PC-9 (cell line): ENCODE results near the gene GALNT14. TPM values are rescaled to one million over a fixed set of nuclear protein-coding genes. Genes with fewer than 3 reads are reported as not detected.

ENCODE experiments used
- BruUV-seq: library from RNA; stranded (reverse); fragments of 400-500 nt; replicated peaks from 2 replicates; lab custom pipeline; 2021; lab: Mats Ljungman, UMichigan
- CTCF ChIA-PET: fragments of 300-600 bp; sonication (Branson Sonifier 250); formaldehyde crosslinking; loops from one replicate; lab custom pipeline; 2022; ENCODE audit warnings: antibody characterized with exemption; lab: Charles Lee
- POLR2A ChIA-PET: fragments of 300-600 bp; sonication (Branson Sonifier 250); formaldehyde crosslinking; loops from one replicate; lab custom pipeline; 2022; ENCODE audit warnings: antibody characterized with exemption; ENCODE audit not compliant: unreplicated experiment; lab: Charles Lee
- DNase-seq, 2 experiments: peaks; one replicate each; pipeline versions ENCODE4 v3.0.0 to v3.0.0-alpha.2; 2015 to 2022; ENCODE audit warnings: mixed read lengths in 1 of 2
- H2AFZ ChIP-seq: fragments of 200-600 bp; sonication (generic); 2 replicates; pipeline ENCODE4 v1.8.1; 2017; ENCODE audit warnings: antibody characterized with exemption
- H3F3A ChIP-seq: fragments of 200-600 bp; sonication (generic); 2 replicates; pipeline ENCODE4 v1.8.1; 2017; ENCODE audit warnings: antibody characterized with exemption, mild to moderate bottlenecking, low read depth; ENCODE audit not compliant: insufficient read depth
- H3K27ac ChIP-seq: fragments of 200-600 bp; sonication (generic); 2 replicates; pipeline ENCODE4 v1.6.1; 2016; ENCODE audit warnings: mixed run types
- H3K27me3 ChIP-seq: fragments of 200-600 bp; sonication (generic); 2 replicates; pipeline ENCODE4 v1.6.1; 2016; ENCODE audit warnings: low read depth, mixed run types; ENCODE audit not compliant: insufficient read depth
- H3K36me3 ChIP-seq: fragments of 200-600 bp; sonication (generic); 2 replicates; pipeline ENCODE4 v1.6.1; 2016; ENCODE audit warnings: low read depth, mixed run types
- H3K4me1 ChIP-seq: fragments of 200-600 bp; sonication (generic); replicated peaks from 2 replicates; pipeline ENCODE4 v1.6.1; 2016; ENCODE audit warnings: mixed run types; ENCODE audit not compliant: insufficient read depth
- H3K4me2 ChIP-seq: fragments of 200-600 bp; sonication (generic); 2 replicates; pipeline ENCODE4 v1.6.1; 2017; ENCODE audit warnings: mixed run types
- H3K4me3 ChIP-seq: fragments of 200-600 bp; sonication (generic); 2 replicates; pipeline ENCODE4 v1.6.1; 2016; ENCODE audit warnings: mixed run types
- H3K79me2 ChIP-seq: fragments of 200-600 bp; sonication (generic); 2 replicates; pipeline ENCODE4 v1.6.1; 2017; ENCODE audit warnings: low read depth, mixed run types
- H3K9me2 ChIP-seq: fragments of 200-600 bp; sonication (generic); 2 replicates; pipeline ENCODE4 v1.8.1; 2017; ENCODE audit warnings: mild to moderate bottlenecking; ENCODE audit not compliant: insufficient read depth
- H3K9me3 ChIP-seq: fragments of 200-600 bp; sonication (generic); 2 replicates; pipeline ENCODE4 v1.8.1; 2016; ENCODE audit warnings: low read depth; ENCODE audit not compliant: insufficient read depth
- H4K20me1 ChIP-seq: fragments of 200-600 bp; sonication (generic); 2 replicates; pipeline ENCODE4 v1.8.1; 2017; ENCODE audit not compliant: insufficient read depth
- EZH2 ChIP-seq: fragments of 200-600 bp; sonication (generic); IDR thresholded peaks from 2 replicates; pipeline ENCODE4 v1.8.0; 2017; ENCODE audit warnings: antibody characterized with exemption, low read depth
- intact Hi-C: fragments of 100-400 bp; cut with micrococcal nuclease; formaldehyde crosslinking; loops from one replicate; pipeline ENCODE4 v1.10.0; 2022; ENCODE audit not compliant: unreplicated experiment
- total RNA-seq: library from RNA; stranded (reverse); gene quantifications from 2 replicates; pipeline ENCODE4 v1.2.3, GENCODE V29; 2021
- TF ChIP-seq, protein P1 (sequence below): fragments of 200-600 bp; sonication (generic); conservative IDR thresholded peaks from 2 replicates; pipeline ENCODE4 v1.6.1; 2017; ENCODE audit warnings: mixed run types, antibody characterized with exemption, mild to moderate bottlenecking, moderate library complexity

Gene GALNT14
- total RNA-seq, 1 experiment from 2014 or later: 3.1 TPM

DNA sequence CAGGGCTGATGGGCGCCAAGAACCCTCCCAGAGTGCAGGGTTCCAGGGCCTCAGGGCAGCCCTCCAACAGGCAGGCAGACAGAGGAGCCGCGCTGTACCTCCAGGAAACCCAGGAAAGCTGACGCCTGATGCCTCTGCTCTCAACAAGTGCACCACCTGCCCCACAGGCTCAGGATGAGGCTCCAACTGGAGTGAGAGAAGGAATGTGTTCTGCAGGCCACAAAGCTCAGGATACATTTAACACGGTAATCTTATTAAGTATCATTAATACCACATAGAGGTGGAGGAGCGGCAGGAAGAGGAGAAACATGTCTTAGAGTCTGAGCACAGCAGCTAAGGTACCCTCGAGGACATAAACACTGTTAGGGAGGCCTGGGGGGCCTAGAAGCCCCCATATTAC lies 175.1 kb downstream of the GALNT14 start:
- Histone ChIP-seq H3K79me2 (no peaks in the 10 kb centered on the region), H3K9me2 (no peaks in the 10 kb centered on the region), H3K27ac (no peak overlapping the region), H3K36me3 (no peaks in the 10 kb centered on the region), H3F3A (no peaks in the 10 kb centered on the region), H3K4me1 (peaks cover under 1% of the 10 kb centered on the region; the same call in 1 of the 2 replicates), H4K20me1 (no peaks in the 10 kb centered on the region), H2AFZ (no peak overlapping the region), H3K9me3 (no peaks in the 10 kb centered on the region), H3K4me3 (no peak overlapping the region), H3K4me2 (no peak overlapping the region), H3K27me3 (no peaks in the 10 kb centered on the region)
- intact Hi-C loops: no loop called here
- ChIA-PET CTCF (no interaction called here), POLR2A (no interaction called here)
- TF ChIP-seq EZH2: no peak
- TF ChIP-seq, protein P1, sequence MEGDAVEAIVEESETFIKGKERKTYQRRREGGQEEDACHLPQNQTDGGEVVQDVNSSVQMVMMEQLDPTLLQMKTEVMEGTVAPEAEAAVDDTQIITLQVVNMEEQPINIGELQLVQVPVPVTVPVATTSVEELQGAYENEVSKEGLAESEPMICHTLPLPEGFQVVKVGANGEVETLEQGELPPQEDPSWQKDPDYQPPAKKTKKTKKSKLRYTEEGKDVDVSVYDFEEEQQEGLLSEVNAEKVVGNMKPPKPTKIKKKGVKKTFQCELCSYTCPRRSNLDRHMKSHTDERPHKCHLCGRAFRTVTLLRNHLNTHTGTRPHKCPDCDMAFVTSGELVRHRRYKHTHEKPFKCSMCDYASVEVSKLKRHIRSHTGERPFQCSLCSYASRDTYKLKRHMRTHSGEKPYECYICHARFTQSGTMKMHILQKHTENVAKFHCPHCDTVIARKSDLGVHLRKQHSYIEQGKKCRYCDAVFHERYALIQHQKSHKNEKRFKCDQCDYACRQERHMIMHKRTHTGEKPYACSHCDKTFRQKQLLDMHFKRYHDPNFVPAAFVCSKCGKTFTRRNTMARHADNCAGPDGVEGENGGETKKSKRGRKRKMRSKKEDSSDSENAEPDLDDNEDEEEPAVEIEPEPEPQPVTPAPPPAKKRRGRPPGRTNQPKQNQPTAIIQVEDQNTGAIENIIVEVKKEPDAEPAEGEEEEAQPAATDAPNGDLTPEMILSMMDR: no peak
- DNase-seq: no peak
- no TSS peak for BruUV-seq

DNA sequence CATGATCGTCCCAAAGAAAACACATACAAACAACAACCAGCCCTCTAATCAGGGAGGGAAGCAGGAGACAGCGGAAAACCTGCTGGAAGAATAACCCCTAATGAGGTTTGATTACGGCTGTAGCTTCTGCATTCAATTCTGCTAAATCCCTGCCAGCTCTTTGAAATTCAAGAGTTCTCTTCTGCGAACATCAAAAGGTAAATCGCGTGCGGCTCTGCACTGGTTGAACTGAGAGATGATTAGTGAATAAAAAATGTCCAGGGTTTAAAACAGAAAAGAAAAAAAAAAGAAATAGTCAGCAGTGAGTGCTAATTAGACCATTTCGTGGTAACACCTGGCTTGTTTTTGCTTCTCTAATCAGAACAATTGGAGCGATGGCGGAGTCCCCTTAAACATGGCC lies 178.0 kb downstream of the GALNT14 start:
- no peak for TF ChIP-seq EZH2
- TF ChIP-seq, protein P1: no peak
- no peaks in the 10 kb centered on the region for H3K4me1 ChIP-seq
- DNase-seq: no peak
- no peak overlapping the region for H3K4me2 ChIP-seq
- no peak overlapping the region for H3K4me3 ChIP-seq
- ChIA-PET POLR2A (no interaction called here), CTCF (no interaction called here)
- no peaks in the 10 kb centered on the region for H3K9me2 ChIP-seq
- no peaks in the 10 kb centered on the region for H3K27me3 ChIP-seq
- no peaks in the 10 kb centered on the region for H4K20me1 ChIP-seq
- H3K36me3 ChIP-seq: no peaks in the 10 kb centered on the region
- BruUV-seq: no TSS peak
- intact Hi-C loops: no loop called here
- no peaks in the 10 kb centered on the region for H3F3A ChIP-seq
- no peaks in the 10 kb centered on the region for H3K9me3 ChIP-seq
- no peaks in the 10 kb centered on the region for H3K79me2 ChIP-seq
- H2AFZ ChIP-seq: no peak overlapping the region
- H3K27ac ChIP-seq: no peak overlapping the region

DNA sequence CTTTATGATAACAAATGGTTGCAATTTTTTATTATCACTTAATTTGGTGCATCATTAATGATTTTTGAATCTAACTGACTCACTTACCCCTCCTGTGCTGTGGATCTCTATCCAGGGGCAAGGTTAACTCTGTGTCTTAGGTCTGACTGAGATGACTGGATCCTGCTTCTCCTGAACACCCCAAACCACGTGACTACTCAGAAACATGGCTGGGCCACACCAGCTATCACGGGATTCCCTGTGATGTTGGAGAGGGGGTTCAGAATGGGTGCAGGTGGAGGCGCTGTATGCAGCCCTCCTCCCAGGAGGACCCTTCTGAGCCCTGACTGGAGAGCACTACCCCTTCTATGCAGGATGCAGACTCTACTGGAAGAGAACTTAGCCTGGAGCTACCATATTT lies 178.6 kb downstream of the GALNT14 start:
- POLR2A ChIA-PET: no interaction called here
- no peaks in the 10 kb centered on the region for H3F3A ChIP-seq
- no peaks in the 10 kb centered on the region for H4K20me1 ChIP-seq
- intact Hi-C loops: no loop called here
- H3K79me2 ChIP-seq: no peaks in the 10 kb centered on the region
- H3K36me3 ChIP-seq: no peaks in the 10 kb centered on the region
- H3K9me2 ChIP-seq: no peaks in the 10 kb centered on the region
- CTCF ChIA-PET: no interaction called here
- no peaks in the 10 kb centered on the region for H3K4me1 ChIP-seq
- no peaks in the 10 kb centered on the region for H3K27me3 ChIP-seq
- no peak overlapping the region for H3K4me2 ChIP-seq
- H3K4me3 ChIP-seq: no peak overlapping the region
- H3K27ac ChIP-seq: no peak overlapping the region
- no peak for DNase-seq
- no TSS peak for BruUV-seq
- H3K9me3 ChIP-seq: no peaks in the 10 kb centered on the region
- no peak overlapping the region for H2AFZ ChIP-seq
- TF ChIP-seq EZH2: no peak
- TF ChIP-seq, protein P1: no peak
